Ovary (tissue), 3 donors: ENCODE results near the gene HYOU1.

Experiments used
- CTCF ChIP-seq, 3 donors: fragments of 450-650 bp in 2 of 3; fragments of 200-600 bp in 1 of 3; IDR thresholded peaks; one replicate each; pipeline versions ENCODE4 v1.5.1 to v1.8.0; 2016 to 2022; ENCODE audit warnings: antibody characterized with exemption in 3 of 3, mild to moderate bottlenecking in 1 of 3
- EP300 ChIP-seq: sonication (generic); formaldehyde crosslinking; IDR thresholded peaks from one replicate; pipeline ENCODE4 v1.6.1; 2017; ENCODE audit warnings: antibody characterized with exemption
- donor health status: DM: no; HTN: no; CAD: no.

GRCh38 chr11:119041821-119042514, 15.0 kb downstream of the HYOU1 start:
- TF ChIP-seq CTCF (IDR thresholded peaks at IDR 0.05), result no peak
- no peak for TF ChIP-seq EP300
